Spleen (tissue), 11 donors: ENCODE data around the gene TMEM63C. TPM values are rescaled to one million over a fixed set of nuclear protein-coding genes. Genes with fewer than 3 reads are reported as not detected.
A peak's percentile ranks its signal among the peaks of the same experiment; 100 is the strongest.

ENCODE experiments used
- DNase-seq: peaks from one replicate; pipeline ENCODE4 v3.0.0-alpha.2; 2020
- H3K27ac ChIP-seq, 8 donors: fragments of 200-600 bp; sonication (generic) in 7 of 8; 1 replicate in 4 of 8; 2 replicates in 4 of 8; pipeline versions ENCODE4 v1.5.0 to v1.8.0; 2016 to 2021; ENCODE audit warnings: inconsistent platforms in 4 of 8, mild to moderate bottlenecking in 4 of 8, moderate library complexity in 1 of 8
- H3K27me3 ChIP-seq, 7 donors: fragments of 200-600 bp; sonication (generic) in 6 of 7; replicated peaks in 1 of 7; 1 replicate in 4 of 7; 2 replicates in 3 of 7; pipeline versions ENCODE4 v1.5.0 to v1.8.0; 2016 to 2021; ENCODE audit warnings: inconsistent platforms in 3 of 7, mild to moderate bottlenecking in 1 of 7
- H3K36me3 ChIP-seq, 6 donors: fragments of 200-600 bp; sonication (generic) in 5 of 6; 1 replicate in 4 of 6; 2 replicates in 2 of 6; pipeline versions ENCODE4 v1.5.0 to v1.8.0; 2016 to 2021; ENCODE audit warnings: inconsistent platforms in 2 of 6
- H3K4me1 ChIP-seq, 6 donors: fragments of 200-600 bp; sonication (generic) in 5 of 6; 1 replicate in 3 of 6; 2 replicates in 3 of 6; pipeline versions ENCODE4 v1.5.0 to v1.8.0; 2016 to 2021; ENCODE audit warnings: inconsistent platforms in 3 of 6
- H3K4me3 ChIP-seq, 8 donors: fragments of 200-600 bp; sonication (generic) in 7 of 8; 1 replicate in 4 of 8; 2 replicates in 4 of 8; pipeline versions ENCODE4 v1.5.0 to v1.8.0; 2016 to 2021; ENCODE audit warnings: inconsistent platforms in 4 of 8, mild to moderate bottlenecking in 4 of 8, moderate library complexity in 2 of 8
- H3K9me3 ChIP-seq, 8 donors: fragments of 200-600 bp; sonication (generic) in 7 of 8; 1 replicate in 4 of 8; 2 replicates in 4 of 8; pipeline versions ENCODE4 v1.5.0 to v1.8.0; 2016 to 2021; ENCODE audit warnings: inconsistent platforms in 4 of 8
- CTCF ChIP-seq, 11 experiments: fragments of 200-600 bp in 7 of 11; fragments of 450-650 bp in 4 of 11; sonication (generic) in 4 of 11; IDR thresholded peaks in 8 of 11; conservative IDR thresholded peaks in 3 of 11; 1 replicate in 7 of 11; 2 replicates in 4 of 11; pipeline versions ENCODE4 v1.4.0 to v1.8.0; 2016 to 2021; ENCODE audit warnings: antibody characterized with exemption in 11 of 11, inconsistent platforms in 4 of 11, mild to moderate bottlenecking in 1 of 11
- POLR2A ChIP-seq, 3 donors: fragments of 450-650 bp; IDR thresholded peaks; one replicate each; pipeline ENCODE4 v1.5.1; 2017; ENCODE audit warnings: antibody characterized with exemption in 3 of 3, mild to moderate bottlenecking in 1 of 3
- POLR2AphosphoS5 ChIP-seq, 3 donors: sonication (generic); formaldehyde crosslinking; IDR thresholded peaks; one replicate each; pipeline ENCODE4 v1.5.1; 2017; ENCODE audit warnings: antibody characterized with exemption in 3 of 3
- WGBS, 5 donors: extraction: QIAGEN DNeasy Blood & Tissue Kit in 3 of 5; methylation state at CpG; one replicate each; pipeline versions ENCODE4 v1.1.5 to v1.1.7; 2013 to 2018; 5-methylcytosine and 5-hydroxymethylcytosine counted together
- intact Hi-C: fragments of 100-400 bp; cut with DNase I; formaldehyde crosslinking; loops from one replicate; pipeline ENCODE4 v1.15.0; 2023; ENCODE audit warnings: low total_unique reads
- polyA plus RNA-seq, 3 donors: library from polyadenylated mRNA; stranded (reverse); fragments of 200-250 nt; gene quantifications; one replicate each; pipeline ENCODE4 v1.2.1, GENCODE V29; 2013
- total RNA-seq, 7 donors: library from RNA; depleted of rRNA in 3 of 7; stranded (reverse); fragments of >200 nt in 3 of 7; fragmentation: NEBNext Ultra II Directional in 4 of 7; extraction: Animal tissue kit (Norgen Biotek cat#: 25700) in 4 of 7; gene quantifications; one replicate each; pipeline versions ENCODE4 v1.1.0 to v1.2.1, GENCODE V29; 2016 to 2021
- donor health status: healthy with polysubstance abuse.
- donor health status: DM: no; HTN: no; CAD: no; lungs with moderate emphysema.
- donor health status: DM: no; HTN: no; CAD: no.
- donor health status: Bipolar disorder and iron deficiency.
- donor health status: healthy.
- donor health status: DM: no; HTN: no; CAD: no.
- donor health status: DM: yes; HTN: yes; CAD: no.

TMEM63C gene
- total and polyA plus RNA-seq, 10 donors, result 0.20 to 13.4 (median 7.1) TPM

GRCh38 chr14:77276295-77276935, 94.8 kb downstream of the TMEM63C start:
- peaks cover 0 to 61% (median 29%) of the 10 kb centered on the region in 6 donors for H3K36me3 ChIP-seq
- no peak overlapping the region for H3K4me3 ChIP-seq
- peak; percentile 59 for DNase-seq
- no peaks in the 10 kb centered on the region for H3K9me3 ChIP-seq
- peaks cover 0 to 20% (median 4%) of the 10 kb centered on the region in 7 donors for H3K27me3 ChIP-seq
- H3K4me1 ChIP-seq, result peaks cover 0 to under 1% (median 0%) of the 10 kb centered on the region in 6 donors
- no peak overlapping the region for H3K27ac ChIP-seq
- 76 to 93% (median 88%) methylated on average over 15 of the region's 15 CpGs for WGBS, 5 donors
- TF ChIP-seq POLR2AphosphoS5 (IDR thresholded peaks at IDR 0.05) (peak in 1 of 3 donors; percentile 15), CTCF (IDR thresholded peaks at IDR 0.05 in 8 of 11, conservative IDR thresholded peaks at IDR 0.05 in 3 of 11) (no peak)
- intact Hi-C loops, result no loop called here

GRCh38 chr14:77276959-77277358, 95.4 kb downstream of the TMEM63C start:
- peak; percentile 66 for DNase-seq
- Histone ChIP-seq H3K27me3 (peaks cover 0 to 15% (median 0%) of the 10 kb centered on the region in 7 donors), H3K4me3 (no peak overlapping the region), H3K9me3 (no peaks in the 10 kb centered on the region), H3K4me1 (no peaks in the 10 kb centered on the region), H3K36me3 (peaks cover 0 to 67% (median 29%) of the 10 kb centered on the region in 6 donors), H3K27ac (no peak overlapping the region)
- intact Hi-C loops, result no loop called here
- TF ChIP-seq CTCF (IDR thresholded peaks at IDR 0.05 in 8 of 11, conservative IDR thresholded peaks at IDR 0.05 in 3 of 11) (no peak), POLR2A (IDR thresholded peaks at IDR 0.05) (no peak), POLR2AphosphoS5 (IDR thresholded peaks at IDR 0.05) (no peak)
- WGBS, 5 donors, result 87 to 96% (median 89%) methylated on average over 12 of the region's 12 CpGs

- intact Hi-C loops, result no loop called here
Measured at GRCh38 chr14:77278461-77279230, 97.0 kb downstream of the TMEM63C start.

More at GRCh38 chr14:77278461-77279230, 97.0 kb downstream of the TMEM63C start:
- H3K4me1 ChIP-seq, result no peaks in the 10 kb centered on the region
- peak; percentile 56 for DNase-seq
- H3K36me3 ChIP-seq, result peaks cover 0 to 84% (median 38%) of the 10 kb centered on the region in 6 donors
- H3K27ac ChIP-seq, result no peak overlapping the region
- no peak overlapping the region for H3K4me3 ChIP-seq
- 92 to 96% (median 95%) methylated on average over 12 to 14 of the region's 14 CpGs for whole genome bisulfite sequencing, 5 donors
- no peaks in the 10 kb centered on the region for H3K27me3 ChIP-seq
- no peak for TF ChIP-seq CTCF (IDR thresholded peaks at IDR 0.05 in 8 of 11, conservative IDR thresholded peaks at IDR 0.05 in 3 of 11)
- no peak for TF ChIP-seq POLR2AphosphoS5 (IDR thresholded peaks at IDR 0.05)
- TF ChIP-seq POLR2A (IDR thresholded peaks at IDR 0.05), result no peak
- H3K9me3 ChIP-seq, result no peaks in the 10 kb centered on the region
